Loucy (cell line): ENCODE measurements around the gene DNAH14.

Experiments
- EZH2phosphoT487 ChIP-seq: fragments of 200-600 bp; IDR thresholded peaks from 2 replicates; pipeline ENCODE4 v1.6.1; 2018; ENCODE audit warnings: antibody characterized with exemption, mild to moderate bottlenecking, moderate library complexity, borderline replicate concordance
- TF ChIP-seq, protein P1 (sequence below): fragments of 200-600 bp; sonication (generic); conservative IDR thresholded peaks from 2 replicates; pipeline ENCODE4 v1.5.1; 2014; ENCODE audit warnings: mild to moderate bottlenecking, antibody characterized with exemption, low read length

DNA sequence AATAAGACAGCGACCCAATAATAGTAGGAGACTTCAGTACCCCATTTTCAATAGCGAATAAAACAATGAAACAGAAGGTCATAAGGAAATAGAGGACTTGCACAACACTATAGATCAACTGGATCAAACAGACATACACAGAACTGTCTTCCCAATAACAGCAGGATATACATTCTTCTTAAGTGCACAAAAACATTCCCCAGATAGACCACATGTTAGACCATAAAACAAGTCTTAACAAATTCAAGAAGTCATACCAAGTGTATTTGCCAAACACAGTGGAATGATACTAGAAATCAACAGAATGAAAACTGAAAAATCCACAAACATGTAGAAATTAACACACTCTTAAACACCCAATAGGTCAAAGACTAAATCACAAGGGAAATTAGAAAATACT, 420.4 kb downstream of the DNAH14 start:
- TF ChIP-seq, protein P1, sequence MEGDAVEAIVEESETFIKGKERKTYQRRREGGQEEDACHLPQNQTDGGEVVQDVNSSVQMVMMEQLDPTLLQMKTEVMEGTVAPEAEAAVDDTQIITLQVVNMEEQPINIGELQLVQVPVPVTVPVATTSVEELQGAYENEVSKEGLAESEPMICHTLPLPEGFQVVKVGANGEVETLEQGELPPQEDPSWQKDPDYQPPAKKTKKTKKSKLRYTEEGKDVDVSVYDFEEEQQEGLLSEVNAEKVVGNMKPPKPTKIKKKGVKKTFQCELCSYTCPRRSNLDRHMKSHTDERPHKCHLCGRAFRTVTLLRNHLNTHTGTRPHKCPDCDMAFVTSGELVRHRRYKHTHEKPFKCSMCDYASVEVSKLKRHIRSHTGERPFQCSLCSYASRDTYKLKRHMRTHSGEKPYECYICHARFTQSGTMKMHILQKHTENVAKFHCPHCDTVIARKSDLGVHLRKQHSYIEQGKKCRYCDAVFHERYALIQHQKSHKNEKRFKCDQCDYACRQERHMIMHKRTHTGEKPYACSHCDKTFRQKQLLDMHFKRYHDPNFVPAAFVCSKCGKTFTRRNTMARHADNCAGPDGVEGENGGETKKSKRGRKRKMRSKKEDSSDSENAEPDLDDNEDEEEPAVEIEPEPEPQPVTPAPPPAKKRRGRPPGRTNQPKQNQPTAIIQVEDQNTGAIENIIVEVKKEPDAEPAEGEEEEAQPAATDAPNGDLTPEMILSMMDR = no peak
- no peak for TF ChIP-seq EZH2phosphoT487
